Measurements from ENCODE around the gene MAN2A1.
A peak's percentile ranks its signal among the peaks of the same experiment; 100 is the strongest.

Gene MAN2A1

DNA sequence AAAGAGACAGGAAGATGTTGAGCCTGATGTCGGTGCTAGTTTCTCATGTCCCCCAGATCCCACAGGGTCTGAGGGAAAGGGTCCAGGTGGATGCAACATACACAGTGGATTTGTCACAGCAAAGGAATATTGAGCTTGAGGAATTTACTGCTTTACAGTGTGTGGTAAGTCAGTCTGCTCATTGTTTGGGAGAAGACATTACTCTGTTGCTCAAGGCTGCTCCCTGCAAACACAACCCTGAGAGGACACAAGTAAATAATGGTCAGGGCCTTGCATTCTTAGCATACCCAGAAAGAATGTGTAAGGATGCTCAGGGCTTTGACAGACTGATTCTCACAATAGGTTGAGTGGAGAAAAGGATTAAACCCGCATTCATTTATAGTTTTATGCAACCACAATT lies 7.3 kb upstream of the MAN2A1 start:
- no peak for DNase-seq

DNA sequence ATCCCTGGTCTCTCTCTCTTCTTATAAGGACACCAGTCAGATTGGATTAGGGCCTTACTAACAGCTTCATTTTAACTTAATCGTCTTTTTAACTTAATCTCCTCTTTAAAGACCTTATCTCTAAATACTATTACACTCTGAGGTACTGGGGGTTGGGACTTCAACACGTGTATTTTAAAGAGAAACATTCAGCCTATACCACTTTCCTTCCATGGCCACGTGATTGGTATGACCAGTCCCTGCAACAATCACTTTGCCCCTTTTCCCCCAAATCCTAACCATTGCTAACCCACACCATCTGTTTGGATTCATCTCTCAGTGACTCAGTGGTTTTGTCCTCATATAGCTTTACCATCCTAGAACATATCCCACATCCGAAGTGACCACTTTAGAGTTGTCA lies 3.8 kb upstream of the MAN2A1 start:
- DNase-seq, result no peak

DNA sequence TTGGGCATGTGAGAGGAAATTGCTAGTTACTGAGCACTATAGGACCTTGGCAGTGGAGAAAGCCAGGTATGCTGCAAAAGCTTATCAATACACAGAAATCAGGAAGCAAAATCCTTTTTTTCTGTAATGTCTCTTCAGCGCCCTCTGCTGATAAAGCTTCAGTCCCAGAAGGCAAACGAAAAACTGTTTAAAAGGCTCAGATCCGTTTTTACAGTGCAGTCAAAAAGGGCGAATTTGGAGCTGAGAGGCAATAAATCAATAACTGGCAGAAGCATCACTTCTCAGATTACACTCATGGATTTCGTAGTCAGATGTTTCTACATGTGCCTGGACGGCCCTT lies 1.1 kb upstream of the MAN2A1 start:
- DNase-seq, result peak; percentile 83

DNA sequence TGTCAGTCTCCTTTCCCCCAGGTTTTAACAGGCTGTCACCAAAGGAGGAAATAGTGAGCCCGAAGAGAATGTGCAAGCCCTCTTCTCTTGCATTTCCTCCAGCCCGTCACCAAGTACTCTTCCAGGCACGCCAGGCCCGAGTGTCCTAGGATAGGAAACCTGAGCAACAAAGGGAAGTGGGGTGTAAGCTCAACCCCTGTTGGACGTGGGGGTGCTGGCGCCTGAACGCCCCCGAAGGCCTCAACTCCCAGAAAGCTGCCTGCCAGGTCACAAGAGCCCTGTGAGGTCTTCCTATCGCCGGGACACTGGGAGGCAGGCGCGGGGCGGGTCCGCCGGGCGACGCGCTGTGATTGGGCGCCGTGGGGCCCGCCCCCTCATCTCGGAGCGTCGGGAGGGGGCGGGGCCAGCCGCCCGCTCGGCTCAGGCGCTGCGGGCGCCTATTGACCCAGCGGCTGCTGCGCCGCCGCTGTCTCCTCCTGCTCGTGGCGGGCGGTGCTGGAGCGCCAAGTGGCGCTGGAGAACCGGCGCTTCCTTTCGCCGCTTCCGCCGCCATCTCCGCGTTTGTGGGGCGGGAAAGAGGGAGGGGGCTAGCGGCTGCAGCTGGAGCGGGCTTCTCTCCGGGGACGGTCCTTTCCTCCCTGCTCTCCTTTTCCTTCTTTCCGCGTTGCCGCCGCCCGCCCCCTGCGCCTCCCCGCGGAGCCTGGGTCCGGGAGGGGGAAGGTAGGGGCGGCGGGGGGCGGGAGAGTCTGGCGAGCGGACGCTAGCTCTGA lies 572 bp upstream of the MAN2A1 start:
- DNase-seq, result peak; percentile 89

DNA sequence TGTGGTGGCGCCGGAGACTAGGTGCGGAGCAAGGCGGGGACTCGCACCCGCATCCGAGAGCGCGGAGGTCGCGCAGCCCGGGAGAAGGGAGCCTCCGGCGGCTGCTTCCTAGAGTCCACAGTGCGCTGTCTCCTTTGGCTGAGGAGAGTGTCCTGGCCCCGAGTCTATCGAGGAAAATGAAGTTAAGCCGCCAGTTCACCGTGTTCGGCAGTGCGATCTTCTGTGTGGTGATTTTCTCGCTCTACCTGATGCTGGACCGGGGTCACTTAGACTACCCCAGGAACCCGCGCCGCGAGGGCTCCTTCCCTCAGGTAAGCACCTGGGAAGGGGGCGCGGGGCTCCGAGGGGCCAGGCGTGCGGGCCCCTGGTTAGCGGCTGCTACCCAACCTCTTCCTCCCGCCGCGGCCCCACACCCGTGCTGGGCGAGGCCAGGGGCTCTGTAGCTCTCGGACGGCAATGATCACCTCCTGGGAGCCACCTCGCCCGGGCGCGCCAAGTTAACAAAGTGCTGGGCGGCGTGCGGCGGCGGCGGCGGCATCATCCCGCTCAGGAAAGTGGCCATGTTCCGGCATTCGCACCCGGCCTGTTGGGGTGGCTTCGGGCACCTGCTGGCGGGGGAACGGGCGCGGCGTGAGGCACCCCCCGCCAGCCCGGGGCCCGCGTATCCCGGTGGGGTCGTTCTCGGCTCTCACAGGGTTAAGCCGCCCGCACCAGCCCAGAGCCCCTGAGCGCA lies 681 bp downstream of the MAN2A1 start:
- DNase-seq, result no peak

DNA sequence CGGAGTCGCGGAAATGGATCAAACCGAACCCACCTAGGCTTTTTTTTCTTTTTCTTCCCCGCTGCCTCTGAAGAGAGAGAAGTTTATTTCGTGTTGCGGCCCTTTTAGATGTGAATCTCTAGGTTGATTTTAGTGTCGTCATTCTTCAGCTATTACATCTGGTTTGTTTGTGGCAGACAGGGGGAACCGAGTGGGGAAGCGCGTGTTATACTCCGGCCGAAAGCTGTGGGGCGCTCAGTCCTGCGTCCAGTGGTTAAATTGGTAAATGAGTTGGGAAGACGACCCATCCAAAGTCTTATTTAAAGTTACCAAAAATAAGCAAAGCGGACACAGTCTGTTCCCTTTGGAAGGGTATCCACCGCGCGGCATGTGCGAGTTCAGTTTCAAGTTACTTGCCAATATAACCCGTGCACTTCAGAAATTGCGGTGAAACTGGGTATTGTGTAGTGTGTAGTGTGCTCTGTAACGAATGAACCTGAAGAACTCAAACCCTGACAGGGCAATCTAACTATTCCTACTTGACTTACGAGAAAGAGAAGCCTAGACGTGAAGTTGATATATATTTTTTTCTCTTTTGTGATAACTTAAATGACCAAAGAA lies 1.3 kb downstream of the MAN2A1 start:
- DNase-seq, result peak; percentile 64

DNA sequence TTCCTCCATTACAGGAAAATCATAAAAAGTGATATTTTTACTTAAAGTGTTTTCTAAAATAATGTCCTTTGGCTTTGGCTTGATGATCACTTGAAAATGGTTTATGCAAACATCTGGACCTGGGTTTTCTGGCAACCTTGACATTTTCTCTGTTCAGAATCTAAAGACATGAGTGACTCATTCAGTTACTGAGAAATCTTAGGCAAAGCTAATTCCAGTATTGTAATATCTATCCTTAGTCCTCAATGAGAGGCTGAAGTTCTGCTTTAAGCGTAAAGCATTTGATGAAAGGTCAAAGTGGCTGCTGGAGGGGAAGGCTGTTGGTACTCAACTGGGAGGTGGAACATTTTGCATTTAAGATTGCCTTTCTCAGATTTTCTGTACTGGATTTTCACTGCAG lies 2.3 kb downstream of the MAN2A1 start:
- peak; percentile 38 for DNase-seq

DNA sequence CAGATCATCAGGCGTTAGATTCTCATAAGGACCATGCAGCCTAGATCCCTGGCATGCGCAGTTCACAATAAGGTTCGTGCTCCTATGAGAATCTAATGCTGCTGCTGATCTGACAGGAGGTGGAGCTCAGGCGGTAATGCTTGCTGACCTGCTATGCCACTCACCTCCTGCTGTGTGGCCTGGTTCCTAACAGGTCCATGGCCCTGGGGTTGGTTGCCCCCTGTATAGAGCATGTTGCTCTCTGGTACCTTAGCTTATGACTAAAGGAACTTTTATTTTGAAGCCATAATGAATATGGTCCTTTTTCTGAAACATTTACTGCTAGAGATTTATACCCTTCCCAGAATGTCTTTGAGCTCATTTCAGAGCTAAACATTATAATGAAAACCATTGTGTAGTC lies 3.1 kb downstream of the MAN2A1 start:
- DNase-seq, result no peak

DNA sequence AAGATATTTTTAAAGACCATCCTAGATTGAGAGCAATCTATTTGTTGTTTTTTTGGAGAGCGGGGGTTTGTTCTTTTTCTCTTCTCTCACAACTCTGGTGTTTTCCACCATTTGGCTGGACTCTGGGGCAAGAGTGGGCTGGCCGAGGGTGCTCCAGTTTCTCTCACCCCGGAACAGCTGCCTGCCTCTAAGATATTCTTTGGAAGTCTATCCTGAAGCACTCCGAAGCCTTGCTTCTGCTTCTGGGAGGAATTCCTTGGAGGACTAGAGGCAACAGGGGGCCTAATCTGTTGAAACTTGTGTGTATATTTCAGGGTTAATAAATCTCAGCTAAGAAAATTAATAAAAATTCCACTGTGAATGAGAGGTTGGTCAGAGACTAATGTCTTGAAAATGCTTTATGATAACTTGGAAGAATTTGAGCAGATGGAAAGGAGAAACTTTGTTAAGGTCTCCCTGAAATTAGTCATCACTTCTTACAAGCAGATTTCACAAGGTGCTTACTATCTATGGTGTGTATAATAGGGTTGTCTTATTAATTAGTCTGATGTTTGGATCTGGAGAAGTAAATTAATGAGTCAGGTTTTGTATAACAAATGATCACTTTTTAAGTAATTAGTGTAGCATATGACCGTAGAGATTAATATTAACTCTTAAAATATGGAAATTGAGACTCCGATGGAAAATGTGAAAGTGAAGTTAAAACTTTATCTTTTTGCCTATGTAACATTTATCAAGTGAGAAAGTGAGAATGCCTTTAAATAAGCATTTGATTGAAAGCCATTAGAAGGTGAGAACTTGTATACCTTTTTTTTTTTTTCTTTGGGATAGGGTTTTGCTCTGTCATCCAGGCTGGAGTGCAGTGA lies 4.0 kb downstream of the MAN2A1 start:
- DNase-seq, result no peak

DNA sequence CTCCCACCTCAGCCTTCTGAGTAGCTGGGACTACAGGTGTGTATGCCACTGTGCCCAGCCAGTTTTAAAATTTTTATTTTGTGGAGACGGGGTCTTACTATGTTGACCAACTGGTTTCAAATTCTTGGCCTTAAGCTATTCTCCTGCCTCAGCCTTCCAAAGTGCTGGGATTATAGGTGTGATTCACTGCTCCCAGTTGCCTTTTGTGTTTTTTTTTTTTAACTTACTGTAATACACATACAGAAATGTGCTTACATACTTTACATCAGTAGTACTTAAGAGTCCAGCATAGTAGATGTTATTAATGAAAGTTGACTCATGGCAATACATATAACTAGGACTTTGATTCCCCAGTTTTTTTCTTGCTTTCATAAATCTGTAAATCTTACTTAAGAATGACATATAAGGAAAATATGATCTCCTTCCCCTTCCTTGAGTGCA lies 4.7 kb downstream of the MAN2A1 start:
- DNase-seq, result no peak

DNA sequence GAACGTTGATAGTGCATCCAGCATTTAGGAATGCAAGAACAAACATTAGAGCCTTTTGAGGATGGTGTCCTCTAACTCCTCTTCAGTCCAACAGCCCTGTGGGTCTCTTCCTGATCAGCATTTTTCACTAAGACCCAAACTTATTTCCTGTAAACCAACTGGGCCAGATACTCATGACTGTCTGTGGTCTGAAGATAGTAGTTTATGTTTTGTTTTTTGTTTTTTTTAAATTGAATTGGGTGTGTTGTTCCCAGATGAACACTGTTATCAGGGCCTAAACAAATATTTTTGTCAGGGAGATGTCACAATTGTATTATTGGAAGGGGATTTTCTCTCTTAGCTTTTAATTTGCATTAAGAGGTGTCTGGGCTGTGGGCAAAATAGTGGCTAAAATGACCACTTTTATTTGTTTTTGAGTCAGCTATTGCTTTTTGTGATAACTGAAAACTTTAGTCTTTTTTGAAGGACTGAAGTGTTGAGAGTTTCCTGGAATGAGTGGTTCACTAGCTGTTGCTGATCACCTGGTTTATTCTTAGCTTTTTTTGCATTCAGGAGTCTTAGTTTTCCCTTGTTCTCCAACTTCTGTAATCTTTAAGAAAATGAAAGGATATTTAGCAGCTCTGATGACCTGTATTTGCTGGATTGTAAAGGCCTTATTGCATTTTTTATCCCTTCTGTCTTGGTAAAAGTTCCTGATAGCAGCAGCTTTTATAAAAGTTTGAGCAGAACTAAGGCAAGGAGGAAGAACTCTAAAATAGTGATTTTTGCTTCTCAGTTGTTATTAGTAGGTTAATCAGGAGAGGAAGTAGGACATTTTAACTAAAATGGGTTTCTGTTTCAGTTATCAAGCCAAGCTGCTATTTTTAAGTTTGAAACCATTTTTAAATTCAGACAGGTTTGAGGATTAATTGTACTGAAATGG lies 5.5 kb downstream of the MAN2A1 start:
- no peak for DNase-seq

DNA sequence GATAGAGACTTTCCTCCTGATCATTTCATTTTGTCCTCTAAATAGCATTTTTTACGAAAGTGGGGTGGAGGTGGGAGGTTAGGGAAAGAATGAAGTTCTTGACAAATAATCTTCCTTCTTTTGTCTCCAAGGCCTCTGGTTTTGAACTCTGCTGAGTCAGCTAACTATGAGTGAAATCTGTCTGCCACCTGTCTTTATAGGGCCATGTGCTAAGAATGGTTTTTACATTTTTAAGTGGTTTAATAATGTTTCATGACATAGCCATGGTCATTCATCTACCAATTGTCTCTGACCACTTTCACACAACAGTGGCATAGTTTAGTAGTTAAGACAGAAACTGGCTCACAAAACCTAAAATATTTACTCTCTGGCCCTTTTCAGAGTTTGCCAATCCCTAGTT lies 7.6 kb downstream of the MAN2A1 start:
- DNase-seq, result no peak

DNA sequence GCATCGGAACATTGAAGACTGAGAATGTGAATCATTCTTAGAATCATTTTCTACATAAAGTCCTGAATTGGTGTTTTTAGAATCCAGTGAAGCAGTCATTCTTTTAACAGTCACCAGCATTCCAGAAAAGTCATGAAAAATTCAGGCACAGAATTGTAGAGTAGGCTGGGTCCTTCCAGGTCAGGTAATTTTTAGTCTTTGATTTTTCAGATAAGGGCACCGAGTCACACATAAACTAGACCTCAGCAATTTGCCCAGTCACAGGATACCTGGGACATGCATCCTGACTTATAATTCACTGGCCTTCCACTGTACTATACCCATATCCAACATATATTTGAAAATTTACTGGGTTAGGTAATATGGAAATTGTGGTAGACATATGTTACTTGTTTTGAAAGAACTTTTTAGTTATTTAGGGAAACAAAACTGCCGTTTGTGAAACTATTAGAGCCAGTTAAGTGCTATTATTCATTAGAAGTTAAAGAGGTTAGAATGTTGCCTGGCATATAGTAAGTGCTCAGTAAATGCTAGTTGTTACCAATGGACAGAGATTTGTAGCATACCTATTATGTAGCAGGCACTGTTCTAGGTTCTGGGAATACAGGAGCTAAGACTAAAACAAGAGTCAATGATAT lies 10.9 kb downstream of the MAN2A1 start:
- DNase-seq, result no peak

DNA sequence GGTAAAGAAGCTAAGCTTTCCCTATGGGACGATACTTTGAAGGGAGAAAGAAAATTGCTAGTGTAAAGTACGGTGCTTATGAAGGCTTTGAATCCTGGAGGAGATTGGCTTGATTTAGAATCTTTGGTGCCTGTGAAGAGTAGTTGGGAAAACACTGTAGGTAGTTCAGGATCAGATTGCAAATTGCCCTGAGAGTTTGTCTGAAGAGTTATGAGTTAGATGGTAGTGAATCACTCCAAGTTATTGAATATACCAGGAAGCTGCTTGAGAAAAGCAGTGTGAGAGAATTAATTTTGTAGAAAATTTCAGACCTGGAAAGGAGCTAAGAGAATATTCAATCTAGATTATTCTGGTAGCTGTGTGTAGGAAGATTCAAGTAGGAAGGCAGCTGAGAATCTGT lies 11.5 kb downstream of the MAN2A1 start:
- DNase-seq, result no peak

DNA sequence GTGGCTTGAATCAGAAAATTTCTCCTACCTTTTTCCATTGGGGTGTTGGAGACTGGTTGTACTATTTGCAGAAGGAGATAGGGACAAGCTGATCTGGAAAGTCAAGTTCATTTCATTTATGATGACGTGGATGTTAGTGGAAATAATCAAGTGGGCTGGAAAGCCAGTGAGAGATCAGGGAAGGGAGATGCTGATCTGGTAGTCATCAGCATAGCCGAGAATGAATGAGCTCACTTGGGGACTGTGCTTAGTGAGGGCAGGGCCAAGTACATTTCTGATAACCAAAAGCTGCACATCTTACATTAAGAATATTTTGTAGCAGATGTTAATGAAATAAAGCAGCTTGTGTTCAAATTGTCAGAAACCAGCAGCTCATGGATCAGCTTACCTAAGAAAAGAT lies 12.1 kb downstream of the MAN2A1 start:
- no peak for DNase-seq

DNA sequence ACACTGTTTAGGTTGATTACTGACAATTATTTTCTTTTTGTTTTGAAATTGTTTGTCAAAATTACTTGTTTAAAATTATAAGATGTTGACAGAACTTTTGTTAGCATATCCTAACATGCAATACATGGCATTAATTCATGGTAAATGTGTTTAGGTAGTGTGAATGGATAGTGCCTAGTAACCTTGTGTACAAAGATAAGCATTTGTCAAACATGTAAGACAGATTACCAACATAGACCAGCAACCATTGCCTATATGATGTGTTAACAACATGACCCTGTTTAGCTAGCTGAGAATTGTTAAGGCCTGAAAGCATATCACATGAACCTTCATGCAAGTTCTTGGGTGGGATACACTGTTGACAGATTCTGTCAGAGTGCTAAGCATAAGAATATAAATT lies 13.4 kb downstream of the MAN2A1 start:
- no peak for DNase-seq

DNA sequence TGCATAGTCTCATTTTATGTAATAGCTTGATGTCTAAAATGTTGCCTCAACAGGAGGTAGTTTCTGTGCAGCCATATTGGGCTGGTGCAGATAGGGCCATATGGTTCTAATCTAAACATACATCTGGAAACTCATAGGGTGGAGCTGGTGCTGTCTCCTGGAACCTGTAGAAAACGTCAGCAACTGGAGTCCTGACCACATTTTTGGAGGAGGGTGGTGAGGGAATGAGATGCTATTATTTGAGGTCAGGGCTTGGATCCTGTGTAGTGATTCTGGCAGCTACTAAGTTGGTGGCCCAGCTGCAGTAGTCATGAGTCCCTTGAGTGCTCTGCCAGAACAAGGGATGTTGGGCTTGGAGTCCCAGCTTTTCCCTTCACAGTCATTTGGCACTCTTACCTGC lies 14.1 kb downstream of the MAN2A1 start:
- no peak for DNase-seq

DNA sequence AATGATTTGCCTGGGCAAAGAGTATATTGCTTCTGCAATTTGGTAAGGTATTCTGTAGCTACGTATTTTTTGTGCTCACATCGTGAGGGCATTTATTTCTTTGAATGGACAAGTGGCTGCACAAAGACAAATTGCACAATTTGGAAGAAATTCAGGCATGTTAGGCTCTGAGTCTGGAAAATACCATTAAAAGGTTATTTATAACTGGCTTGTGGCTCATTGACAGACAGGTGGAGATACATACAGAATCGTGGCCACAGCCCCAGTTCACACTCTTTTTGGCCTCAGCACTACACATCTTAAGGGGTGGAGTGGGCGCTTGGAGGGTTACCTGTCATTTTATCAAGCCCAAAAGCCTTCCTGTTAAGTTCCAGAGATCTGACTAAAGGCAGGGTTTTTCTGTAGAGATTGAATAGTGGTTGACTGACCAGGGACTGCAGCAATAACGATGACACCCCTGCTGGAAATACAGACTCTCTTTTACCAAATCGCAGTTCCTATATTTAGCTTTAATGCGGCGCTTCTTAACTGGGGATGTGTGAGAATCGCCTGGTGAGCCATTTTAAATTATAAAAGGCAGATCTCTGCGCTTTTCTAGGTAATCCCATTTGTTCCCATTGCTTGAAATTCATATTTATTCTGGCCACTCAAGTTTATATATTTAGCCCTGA lies 14.7 kb downstream of the MAN2A1 start:
- no peak for DNase-seq

DNA sequence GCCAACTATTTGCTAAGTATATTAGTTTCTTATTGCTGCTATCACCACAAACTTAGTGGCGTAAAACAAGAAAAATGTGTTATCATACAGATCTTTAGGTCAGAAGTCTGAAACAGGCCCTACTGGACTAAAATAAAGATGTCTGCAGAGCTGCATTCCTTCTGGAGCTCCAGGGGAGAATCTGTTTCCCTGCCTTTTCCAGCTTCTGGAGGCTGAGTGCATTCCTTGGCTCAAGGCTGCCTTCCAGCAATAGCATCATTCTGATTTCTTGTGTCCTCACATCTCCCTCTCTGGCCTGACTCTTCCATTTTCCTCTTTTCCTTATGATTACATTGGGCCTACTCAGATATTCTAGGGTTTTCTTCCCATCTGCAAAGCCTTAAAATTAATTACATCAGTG lies 15.9 kb downstream of the MAN2A1 start:
- no peak for DNase-seq

DNA sequence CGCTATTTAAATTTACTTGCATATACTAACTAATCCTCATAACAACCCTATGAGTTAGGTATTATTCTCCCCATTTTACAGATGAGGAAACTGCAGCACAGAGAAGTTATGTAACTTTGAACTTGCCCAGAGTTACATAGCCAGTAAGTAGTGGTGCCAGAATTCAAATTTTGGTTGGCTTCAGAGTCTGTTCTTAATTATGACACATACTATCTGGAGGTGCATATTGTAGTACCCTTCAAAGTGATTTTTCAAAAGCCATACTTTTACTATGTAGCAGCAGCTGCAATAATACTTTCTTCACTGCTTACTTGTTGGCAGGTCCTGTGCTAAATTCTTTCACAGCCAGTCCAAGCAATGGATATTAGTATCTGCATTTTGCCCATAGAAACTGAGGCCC lies 16.4 kb downstream of the MAN2A1 start:
- DNase-seq, result no peak

DNA sequence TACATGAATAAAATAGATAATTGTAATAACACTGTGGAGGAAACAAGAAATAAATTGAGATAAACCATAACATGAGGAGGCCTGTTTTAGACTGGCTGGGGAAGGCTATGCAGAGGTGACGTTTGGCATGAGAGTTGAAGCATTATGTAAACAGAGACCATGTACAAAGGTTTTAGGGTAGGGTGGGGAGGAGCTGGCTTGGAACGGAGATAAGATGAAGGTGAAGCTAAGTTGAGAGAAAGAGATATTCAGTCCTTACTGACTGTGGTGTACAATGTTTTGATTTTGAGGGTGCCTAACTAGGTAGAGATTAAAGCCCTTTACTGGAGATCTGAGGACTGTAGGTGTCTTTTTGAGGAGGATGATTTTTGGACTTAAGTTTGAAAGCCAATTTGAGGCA lies 17.8 kb downstream of the MAN2A1 start:
- no peak for DNase-seq
